Stimulated activated CD8-positive, alpha-beta memory T cell treated with anti-CD3 and anti-CD28 coated beads, Interleukin-12 subunit alpha, Interleukin-12 subunit beta, amount 100 ng/mL, for 24 hours (primary cell): ENCODE data around the gene AGXT.

Experiments used
- DNase-seq: peaks from one replicate; pipeline ENCODE4 v3.0.0-alpha.2; 2020; ENCODE audit errors: extremely low read depth

Gene AGXT

DNA sequence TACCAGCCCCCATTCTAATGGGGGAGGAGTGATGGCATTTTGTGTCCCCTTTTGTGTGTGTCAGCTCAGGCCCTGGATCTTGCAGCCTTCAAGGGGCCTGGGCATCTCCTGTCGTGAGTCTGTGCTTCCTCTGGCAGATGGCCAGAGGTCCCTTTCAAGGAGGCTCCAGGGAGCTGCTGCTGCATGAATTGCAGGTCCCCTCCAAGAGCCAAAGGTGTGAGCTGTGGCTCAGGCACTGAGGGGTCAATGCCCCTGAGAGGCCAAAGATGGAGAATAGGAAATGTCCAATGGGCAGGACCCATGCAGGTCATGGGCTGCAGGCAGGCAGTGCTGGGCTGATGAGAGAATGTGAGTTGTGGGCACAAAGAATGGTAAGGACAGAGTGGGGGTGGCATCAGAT is 16.9 kb downstream of the AGXT start:
- no peak for DNase-seq

GRCh38 chr2:240886023-240886565 is 17.5 kb downstream of the AGXT start:
- DNase-seq, result no peak

GRCh38 chr2:240886678-240887609 is 18.3 kb downstream of the AGXT start:
- no peak for DNase-seq

DNA sequence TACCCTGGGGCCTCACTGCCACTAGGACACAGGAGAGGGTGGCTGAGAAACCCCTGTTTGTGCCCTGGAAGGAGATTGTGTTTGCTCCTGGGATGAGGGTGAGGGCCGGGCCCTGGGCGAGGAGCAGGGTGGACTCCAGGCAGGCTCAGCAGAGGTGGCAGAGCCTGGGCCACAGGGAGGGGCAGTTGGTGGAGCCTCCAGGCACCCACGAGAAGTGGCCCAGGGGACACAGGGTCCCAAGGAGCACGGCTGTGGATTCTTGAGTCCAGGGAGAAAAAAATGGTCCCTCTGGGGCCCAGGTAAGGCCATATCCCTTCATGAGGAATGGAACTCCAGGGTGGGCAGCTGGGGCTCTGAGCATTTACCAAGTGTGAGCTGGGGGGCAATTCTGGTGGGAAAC is 19.0 kb downstream of the AGXT start:
- DNase-seq, result no peak

DNA sequence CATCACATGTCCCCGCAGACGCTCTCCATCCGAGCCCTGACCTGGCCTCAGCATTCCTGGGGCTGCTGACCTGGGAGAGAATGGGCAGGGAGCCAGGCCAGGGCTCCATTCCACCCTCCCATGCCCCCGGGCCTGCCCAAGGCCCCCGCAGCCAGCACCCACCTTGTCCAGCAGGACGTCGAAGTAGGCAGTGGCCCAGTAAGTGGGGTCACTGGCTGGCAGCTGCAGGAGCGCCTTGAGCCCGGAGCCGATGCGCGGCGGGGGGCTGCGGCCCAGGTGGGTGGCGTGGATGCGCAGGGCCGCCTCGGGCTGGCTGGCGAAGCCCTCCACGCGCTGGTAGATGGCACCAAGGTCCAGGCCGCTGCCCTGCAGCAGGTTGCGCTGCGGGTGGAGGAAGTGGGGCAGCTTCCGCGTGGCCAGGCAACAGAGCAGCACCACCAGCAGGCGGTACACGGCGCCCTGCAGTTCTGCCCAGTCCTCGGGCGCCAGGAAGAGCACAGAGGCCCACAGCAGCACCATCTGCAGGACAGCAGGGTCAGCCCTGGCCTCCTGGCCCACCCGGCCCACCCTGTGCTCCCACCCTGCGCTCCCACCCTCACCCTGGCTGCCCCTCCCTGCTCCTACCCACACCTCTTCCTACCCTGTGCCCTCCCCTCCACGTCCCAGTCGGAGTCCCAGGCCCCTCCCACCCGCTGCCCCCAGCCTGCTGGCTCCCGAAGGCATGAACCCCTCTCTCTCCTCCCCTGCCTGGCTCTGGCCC is 19.7 kb downstream of the AGXT start:
- no peak for DNase-seq

- no peak for DNase-seq
Observed at GRCh38 chr2:240888890-240889573, 20.4 kb downstream of the AGXT start.

- DNase-seq, result no peak
Observed at GRCh38 chr2:240889601-240890560, 21.3 kb downstream of the AGXT start.

DNA sequence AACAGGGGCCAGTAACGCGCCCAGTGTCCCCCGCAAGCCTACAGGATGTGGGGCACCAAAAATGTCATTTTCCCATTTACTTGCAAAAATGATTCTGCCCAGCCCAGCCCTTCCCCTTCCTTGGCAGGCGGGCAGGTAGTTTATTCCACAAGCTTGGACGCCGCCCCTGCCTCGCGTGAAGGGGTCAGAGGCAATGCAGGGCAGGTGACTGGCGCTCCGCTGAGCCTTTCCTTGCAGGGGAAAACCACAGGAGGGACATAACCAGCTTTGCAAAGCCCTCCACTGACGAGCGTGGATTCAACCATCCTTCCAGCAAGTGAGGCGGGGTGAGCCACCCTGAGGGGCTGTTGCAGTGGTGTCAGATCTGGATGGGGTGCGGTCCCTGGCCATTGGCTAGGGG is 22.1 kb downstream of the AGXT start:
- DNase-seq, result no peak

DNA sequence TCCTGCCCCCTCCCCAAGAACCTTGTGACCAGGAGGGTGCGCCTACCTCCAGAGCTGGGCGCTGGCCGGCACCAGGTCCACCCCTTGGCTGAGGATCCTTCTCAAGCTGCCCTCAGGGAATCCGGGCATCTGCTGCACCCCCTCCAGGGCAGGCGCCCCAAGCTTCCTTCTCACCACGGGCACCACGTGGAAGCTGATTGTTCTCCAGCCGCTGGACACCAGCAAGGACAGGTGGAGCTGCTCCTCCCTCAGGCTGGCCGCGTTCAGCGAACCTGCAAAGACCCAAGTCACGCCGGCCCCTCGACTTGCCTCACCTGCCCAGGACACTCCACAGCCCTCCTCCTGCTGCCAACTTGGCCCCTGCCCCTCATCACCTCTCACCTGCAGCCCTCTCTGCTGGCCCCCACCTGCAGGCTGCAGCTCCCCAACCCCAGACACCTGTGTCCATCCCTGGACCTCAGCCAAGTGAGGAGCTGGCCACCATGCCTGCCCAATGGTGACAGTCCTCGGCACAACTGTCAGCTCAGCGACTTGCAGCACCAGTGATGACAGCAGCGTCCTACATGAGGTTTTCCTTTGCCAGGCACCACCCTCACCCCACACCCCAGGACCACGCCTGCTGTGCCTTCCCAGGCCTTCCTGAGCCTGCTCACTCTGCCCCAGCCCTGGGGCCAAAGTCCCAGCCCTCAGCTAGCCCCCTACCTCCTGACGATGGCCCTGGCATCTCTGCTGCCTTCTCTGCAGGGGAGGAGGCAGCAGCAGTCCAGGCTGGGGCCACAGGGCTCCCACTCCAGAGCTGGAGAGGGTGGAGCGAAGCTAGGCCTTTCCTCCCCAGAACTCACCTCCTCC is 23.1 kb downstream of the AGXT start:
- no peak for DNase-seq

GRCh38 chr2:240892356-240892755 is 23.7 kb downstream of the AGXT start:
- no peak for DNase-seq

DNA sequence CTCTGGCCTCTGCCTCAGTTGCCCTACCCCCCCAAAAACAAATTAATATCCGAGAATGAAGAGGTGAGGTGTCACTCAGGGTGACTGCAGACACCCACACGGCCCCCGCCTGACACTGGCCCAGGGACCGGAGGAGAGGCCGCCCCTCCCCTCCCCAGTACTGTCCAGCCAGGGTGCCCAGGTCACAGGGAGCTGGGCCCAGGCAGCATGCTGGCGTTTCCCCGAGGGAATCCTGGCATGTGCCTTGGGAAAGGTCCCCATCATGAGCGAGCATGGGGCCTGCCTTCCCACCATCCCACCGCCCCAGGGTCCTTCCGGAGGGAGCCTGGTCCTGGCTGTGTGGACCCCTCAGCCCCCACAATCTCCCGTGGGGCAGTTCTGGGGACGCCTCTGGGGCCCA is 24.3 kb downstream of the AGXT start:
- no peak for DNase-seq

- peak; percentile 48 for DNase-seq
Observed at GRCh38 chr2:240893363-240893844, 24.8 kb downstream of the AGXT start.

DNA sequence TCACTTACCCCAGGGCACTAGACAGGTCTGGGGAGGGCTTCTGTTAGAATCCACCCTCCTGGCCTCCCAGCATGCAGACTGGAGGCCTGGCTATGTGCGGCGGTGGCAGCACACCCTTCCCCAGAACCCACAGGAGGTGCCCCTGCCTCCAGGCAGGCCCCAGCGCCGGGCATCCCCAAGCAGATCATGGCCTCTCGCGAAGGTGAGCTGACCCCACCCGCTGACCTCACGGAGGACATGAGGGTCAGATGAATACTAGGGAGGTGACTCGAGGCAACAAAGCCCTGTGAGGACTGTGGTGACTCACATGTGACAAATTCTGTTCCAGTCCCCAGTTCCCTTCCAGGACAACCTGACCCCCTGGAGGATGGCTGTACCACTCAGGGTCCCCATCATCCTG is 25.4 kb downstream of the AGXT start:
- no peak for DNase-seq

DNA sequence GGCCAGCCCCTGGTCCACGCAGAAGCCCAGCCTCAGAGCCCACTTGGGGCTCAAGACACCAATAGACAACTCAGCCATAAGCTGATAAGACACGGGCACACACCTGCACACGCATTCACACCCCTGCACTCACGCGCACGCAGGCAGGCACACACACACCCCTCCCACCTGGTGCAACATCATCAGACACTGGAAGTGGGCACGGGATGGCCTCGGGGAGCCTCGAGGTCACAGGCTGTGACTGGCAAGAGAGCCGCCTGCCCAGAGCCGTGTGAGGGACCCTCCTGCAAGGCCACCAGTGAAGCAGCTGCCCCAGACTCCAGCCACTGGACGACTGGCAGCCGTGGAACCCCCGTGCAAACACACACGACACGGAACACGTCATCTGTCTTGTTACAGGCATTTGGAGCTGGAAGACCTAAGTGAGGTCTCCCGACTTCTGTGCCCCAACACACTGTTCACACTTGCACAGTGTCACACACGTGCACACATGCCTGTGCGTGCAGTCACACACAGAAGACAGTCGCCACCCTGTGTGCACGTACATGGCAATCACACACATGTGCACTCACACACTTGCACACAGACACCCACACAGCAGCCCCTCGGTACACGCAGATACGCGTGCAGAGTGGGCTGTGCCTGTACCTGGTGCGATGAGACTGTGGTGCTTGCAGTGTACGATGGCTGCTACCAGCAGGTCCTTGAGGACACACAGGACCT is 26.4 kb downstream of the AGXT start:
- no peak for DNase-seq

DNA sequence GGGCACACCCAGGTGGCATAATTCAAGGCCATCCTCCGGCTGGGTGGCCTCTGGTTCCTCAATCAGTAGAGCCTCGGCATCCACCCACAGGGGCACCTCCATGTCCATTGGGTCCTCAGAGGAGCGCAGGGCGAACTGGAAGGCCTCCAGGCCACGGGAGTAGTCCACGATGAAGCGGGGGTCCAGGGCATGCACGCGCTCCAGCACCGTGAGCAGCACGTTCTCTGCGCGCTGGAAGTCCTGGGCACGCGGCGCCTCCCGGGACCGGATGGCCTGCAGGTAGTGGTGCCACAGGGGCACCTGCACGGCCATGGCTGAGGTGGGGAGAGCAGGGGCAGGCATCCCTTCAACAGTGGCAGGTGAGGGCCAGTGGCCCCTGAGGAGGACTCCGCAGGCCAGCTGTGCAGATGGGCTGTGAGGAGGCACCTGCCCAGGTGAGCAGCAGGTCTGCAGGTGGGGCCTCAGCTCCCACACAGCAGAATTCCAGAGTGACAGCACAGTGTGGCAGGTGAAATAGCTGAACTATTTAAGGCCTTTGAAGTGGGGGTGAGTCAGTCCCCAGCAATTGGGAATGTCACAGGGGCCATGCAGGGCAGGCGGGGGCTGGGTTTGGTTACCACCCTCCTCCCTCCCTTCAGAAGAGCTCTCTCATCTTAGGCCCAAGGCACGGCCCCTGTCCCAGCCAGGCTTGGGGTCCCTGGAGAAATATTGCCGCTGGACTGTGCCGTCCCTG is 27.2 kb downstream of the AGXT start, which contains the start of gene MAB21L4:
Gene MAB21L4 (minus strand): TSS at position 501 of the 733 bp plus-strand sequence. CDS start 159 bp downstream, at position 342.
- DNase-seq, result no peak

- DNase-seq, result no peak
Observed at GRCh38 chr2:240896394-240896793, 27.8 kb downstream of the AGXT start.

GRCh38 chr2:240896871-240897692 is 28.5 kb downstream of the AGXT start:
- no peak for DNase-seq
